ENCODE data around the gene P2RY14.

The P2RY14 gene

GRCh38 chr3:151226825-151227224 lies 51.5 kb downstream of the P2RY14 start:
- Histone ChIP-seq H3K4me2 (ENCODE audit: low read length) (no peak overlapping the region), H3K27me3 (ENCODE audit: low read depth, low read length) (no peaks in the 10 kb centered on the region), H3K9ac (ENCODE audit: low read length) (no peak overlapping the region), H3K79me2 (ENCODE audit: low read length) (peaks cover 8% of the 10 kb centered on the region; the same call in 1 of the 2 replicates), H3K36me3 (replicated peaks; ENCODE audit: low read depth, low read length) (peaks cover 15% of the 10 kb centered on the region), H3K4me3 (ENCODE audit: low read length) (no peak overlapping the region), H3K4me1 (ENCODE audit: low read length) (peaks cover 45% of the 10 kb centered on the region), H2AFZ (ENCODE audit: low read depth, low read length) (no peak overlapping the region), H3K27ac (ENCODE audit: low read length) (no peak overlapping the region), H4K20me1 (ENCODE audit: insufficient read depth, low read length) (no peaks in the 10 kb centered on the region), H3K9me3 (ENCODE audit: insufficient read depth, low read length) (0 out of 2 replicates have a peak, but pooled peaks cover 4% of the 10 kb centered on the region)
- no peak for TF ChIP-seq CTCF (IDR thresholded peaks at IDR 0.05; ENCODE audit: low read depth, low read length)

GRCh38 chr3:151226088-151226563 lies 52.2 kb downstream of the P2RY14 start:
- Histone ChIP-seq H3K4me3 (ENCODE audit: low read length) (no peak overlapping the region), H3K4me2 (ENCODE audit: low read length) (no peak overlapping the region), H4K20me1 (ENCODE audit: insufficient read depth, low read length) (no peaks in the 10 kb centered on the region), H3K9ac (ENCODE audit: low read length) (no peak overlapping the region), H3K27ac (ENCODE audit: low read length) (no peak overlapping the region), H3K9me3 (ENCODE audit: insufficient read depth, low read length) (0 out of 2 replicates have a peak, but pooled peaks cover 4% of the 10 kb centered on the region), H3K4me1 (ENCODE audit: low read length) (peaks cover 41% of the 10 kb centered on the region), H3K79me2 (ENCODE audit: low read length) (peaks cover 8% of the 10 kb centered on the region; the same call in 1 of the 2 replicates), H3K36me3 (replicated peaks; ENCODE audit: low read depth, low read length) (peaks cover 15% of the 10 kb centered on the region), H3K27me3 (ENCODE audit: low read depth, low read length) (no peaks in the 10 kb centered on the region), H2AFZ (ENCODE audit: low read depth, low read length) (no peak overlapping the region)
- TF ChIP-seq CTCF (IDR thresholded peaks at IDR 0.05; ENCODE audit: low read depth, low read length) (no peak), EZH2phosphoT487 (IDR thresholded peaks at IDR 0.05; ENCODE audit: low read depth) (no peak)

GRCh38 chr3:151225040-151225975 lies 53.0 kb downstream of the P2RY14 start:
- Histone ChIP-seq H3K4me2 (ENCODE audit: low read length) (no peak overlapping the region), H4K20me1 (ENCODE audit: insufficient read depth, low read length) (no peaks in the 10 kb centered on the region), H2AFZ (ENCODE audit: low read depth, low read length) (no peak overlapping the region), H3K27me3 (ENCODE audit: low read depth, low read length) (no peaks in the 10 kb centered on the region), H3K9me3 (ENCODE audit: insufficient read depth, low read length) (0 out of 2 replicates have a peak, but pooled peaks cover 4% of the 10 kb centered on the region), H3K4me3 (ENCODE audit: low read length) (no peak overlapping the region), H3K9ac (ENCODE audit: low read length) (no peak overlapping the region), H3K79me2 (ENCODE audit: low read length) (peaks cover 8% of the 10 kb centered on the region; the same call in 1 of the 2 replicates), H3K4me1 (ENCODE audit: low read length) (peaks cover 33% of the 10 kb centered on the region), H3K36me3 (replicated peaks; ENCODE audit: low read depth, low read length) (peaks cover 15% of the 10 kb centered on the region), H3K27ac (ENCODE audit: low read length) (no peak overlapping the region)
- TF ChIP-seq CTCF (IDR thresholded peaks at IDR 0.05; ENCODE audit: low read depth, low read length) (no peak), EZH2phosphoT487 (IDR thresholded peaks at IDR 0.05; ENCODE audit: low read depth) (no peak)

- no peak overlapping the region for H3K4me2 ChIP-seq (ENCODE audit: low read length)
- H3K27ac ChIP-seq (ENCODE audit: low read length) = no peak overlapping the region
- H3K79me2 ChIP-seq (ENCODE audit: low read length) = no peaks in the 10 kb centered on the region
- H3K27me3 ChIP-seq (ENCODE audit: low read depth, low read length) = no peaks in the 10 kb centered on the region
- 0 out of 2 replicates have a peak, but pooled peaks cover 4% of the 10 kb centered on the region for H3K9me3 ChIP-seq (ENCODE audit: insufficient read depth, low read length)
- TF ChIP-seq CTCF (IDR thresholded peaks at IDR 0.05; ENCODE audit: low read depth, low read length) (no peak), EZH2phosphoT487 (IDR thresholded peaks at IDR 0.05; ENCODE audit: low read depth) (no peak)
- no peak overlapping the region for H3K9ac ChIP-seq (ENCODE audit: low read length)
- peaks cover 12% of the 10 kb centered on the region for H3K36me3 ChIP-seq (replicated peaks; ENCODE audit: low read depth, low read length)
- H3K4me1 ChIP-seq (ENCODE audit: low read length) = peaks cover 25% of the 10 kb centered on the region
- no peak overlapping the region for H2AFZ ChIP-seq (ENCODE audit: low read depth, low read length)
- no peak overlapping the region for H3K4me3 ChIP-seq (ENCODE audit: low read length)
- H4K20me1 ChIP-seq (ENCODE audit: insufficient read depth, low read length) = no peaks in the 10 kb centered on the region
Measured at GRCh38 chr3:151224268-151224866, 54.0 kb downstream of the P2RY14 start.
